HepG2 (cell line): ENCODE data around the gene BRMS1. TPM values are rescaled to one million over a fixed set of nuclear protein-coding genes. Genes with fewer than 3 reads are reported as not detected.

Source experiments
- BHLHE40 ChIP-seq: IDR thresholded peaks from 2 replicates; pipeline ENCODE4 v1.6.1; 2011; ENCODE audit warnings: low read length, improper control_type of control experiment
- HOXA3 ChIP-seq: sonication (generic); formaldehyde crosslinking; IDR thresholded peaks from 2 replicates; pipeline ENCODE4 v1.5.0; 2020; ENCODE audit warnings: missing genetic modification reagents
- HOXD1 ChIP-seq: sonication (generic); formaldehyde crosslinking; IDR thresholded peaks from 2 replicates; pipeline ENCODE4 v1.5.0; 2020; ENCODE audit warnings: missing genetic modification reagents
- PITX1 ChIP-seq: sonication (generic); formaldehyde crosslinking; IDR thresholded peaks from 2 replicates; pipeline ENCODE4 v1.5.1; 2020; ENCODE audit warnings: mild to moderate bottlenecking, missing genetic modification reagents
- POLR2A ChIP-seq, 2 experiments: IDR thresholded peaks; 2 replicates each; pipeline ENCODE4 v1.6.1; 2011; ENCODE audit warnings: low read depth in 2 of 2, low read length in 2 of 2, mild to moderate bottlenecking in 1 of 2, moderate library complexity in 1 of 2; ENCODE audit not compliant: insufficient read depth in 1 of 2
- SKI ChIP-seq: fragments of 450-650 bp; IDR thresholded peaks from one replicate; pipeline ENCODE4 v1.6.1; 2018; ENCODE audit warnings: mild to moderate bottlenecking; ENCODE audit not compliant: partially characterized antibody
- SNAPC2 ChIP-seq: sonication (generic); formaldehyde crosslinking; IDR thresholded peaks from 2 replicates; pipeline ENCODE4 v1.8.1; 2022; ENCODE audit warnings: mild to moderate bottlenecking, missing genetic modification reagents
- TEAD2 ChIP-seq: sonication (generic); formaldehyde crosslinking; IDR thresholded peaks from 2 replicates; pipeline ENCODE4 v1.9.0; 2021; ENCODE audit warnings: missing genetic modification reagents
- ZNF138 ChIP-seq: sonication (generic); formaldehyde crosslinking; IDR thresholded peaks from 2 replicates; pipeline ENCODE4 v1.5.0; 2020; ENCODE audit warnings: mild to moderate bottlenecking, low read depth, missing genetic modification reagents
- ZNF772 ChIP-seq: sonication (generic); formaldehyde crosslinking; IDR thresholded peaks from 2 replicates; pipeline ENCODE4 v1.5.0; 2020; ENCODE audit warnings: mild to moderate bottlenecking, missing genetic modification reagents
- polyA plus RNA-seq, 8 experiments: library from polyadenylated mRNA; depleted of rRNA in 3 of 8; stranded (reverse) in 7 of 8; unstranded in 1 of 8; fragments of >200 nt; fragmentation: Illumina TruSeq in 4 of 8; extraction: Trizol in 4 of 8; gene quantifications; 2 replicates each; pipeline versions ENCODE4 v1.2.1 to v1.2.3, GENCODE V29; 2011 to 2016; ENCODE audit warnings: low read depth in 4 of 8, missing spikeins in 1 of 8, mixed read lengths in 1 of 8; ENCODE audit not compliant: insufficient read depth in 1 of 8
- total RNA-seq, 5 experiments: library from RNA; depleted of rRNA; stranded (reverse); fragments of >200 nt; fragmentation: Illumina TruSeq; extraction: Trizol; gene quantifications; 2 replicates each; pipeline ENCODE4 v1.2.3, GENCODE V29; 2016; ENCODE audit warnings: low read depth in 1 of 5
- TF ChIP-seq, protein P1 (sequence below): sonication (generic); formaldehyde crosslinking; IDR thresholded peaks from 2 replicates; pipeline ENCODE4 v1.5.0; 2020; ENCODE audit warnings: mild to moderate bottlenecking, missing genetic modification reagents, borderline replicate concordance
- TF ChIP-seq, protein P2 (sequence below): sonication (generic); formaldehyde crosslinking; IDR thresholded peaks from 2 replicates; pipeline ENCODE4 v1.5.0; 2020; ENCODE audit warnings: missing genetic modification reagents
- TF ChIP-seq, protein P3 (sequence below): sonication (generic); formaldehyde crosslinking; IDR thresholded peaks from 2 replicates; pipeline ENCODE4 v1.5.1; 2020; ENCODE audit warnings: missing genetic modification reagents, mild to moderate bottlenecking, borderline replicate concordance
- TF ChIP-seq, protein P4 (sequence below), 2 experiments: sonication (generic) in 1 of 2; formaldehyde crosslinking in 1 of 2; IDR thresholded peaks; 2 replicates each; pipeline versions ENCODE4 v1.5.1 to v1.6.1; 2011 to 2020; ENCODE audit warnings: borderline replicate concordance in 1 of 2, low read depth in 1 of 2, low read length in 1 of 2, mild to moderate bottlenecking in 1 of 2, missing genetic modification reagents in 1 of 2, moderate library complexity in 1 of 2
- TF ChIP-seq, protein P5 (sequence below): IDR thresholded peaks from 2 replicates; pipeline ENCODE4 v1.6.1; 2016

The BRMS1 gene
- total and polyA plus RNA-seq, 2 of the 13 experiments (the other 11 are each of a cell fraction or from before 2014, with no cell fraction given), result 15.8 to 55.7 TPM

DNA sequence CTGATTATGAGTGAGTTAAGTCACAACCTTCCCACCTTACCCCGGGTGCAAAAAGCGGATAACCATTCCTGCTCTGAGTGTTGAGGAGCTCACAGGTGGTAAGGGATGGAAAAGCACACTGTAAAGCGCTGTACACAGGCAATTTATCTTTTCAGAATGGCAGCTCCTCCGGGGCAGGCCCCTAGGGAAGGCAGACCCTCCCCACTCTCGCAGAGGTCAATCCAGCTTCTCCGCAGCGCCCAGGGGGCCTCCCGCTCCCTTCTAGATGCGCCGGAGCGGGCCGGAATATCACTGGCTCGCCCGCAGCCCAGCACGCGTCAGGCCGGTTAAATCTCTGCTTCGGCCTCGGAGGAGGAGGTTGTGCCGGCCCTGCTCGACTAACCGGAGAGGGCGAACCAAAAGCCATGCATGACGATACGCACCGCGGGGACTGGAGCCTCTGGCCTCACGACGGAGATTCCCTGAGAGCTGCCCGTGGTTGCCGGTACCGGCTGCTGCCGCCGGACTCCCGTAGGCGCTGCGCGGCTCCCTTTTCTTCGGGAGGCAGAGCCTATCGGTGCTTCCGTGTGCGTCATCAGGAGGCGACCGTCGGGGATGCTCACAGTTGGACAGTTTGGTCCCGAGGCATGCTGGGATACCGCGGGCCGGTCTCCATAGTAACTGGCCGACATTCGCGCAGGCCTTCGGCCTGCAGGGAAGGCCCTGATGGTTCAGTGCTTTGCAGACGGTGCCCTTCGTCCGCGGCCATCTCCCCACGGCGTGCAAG is at the start of gene BRMS1 (continued):
- TF ChIP-seq, protein P1, sequence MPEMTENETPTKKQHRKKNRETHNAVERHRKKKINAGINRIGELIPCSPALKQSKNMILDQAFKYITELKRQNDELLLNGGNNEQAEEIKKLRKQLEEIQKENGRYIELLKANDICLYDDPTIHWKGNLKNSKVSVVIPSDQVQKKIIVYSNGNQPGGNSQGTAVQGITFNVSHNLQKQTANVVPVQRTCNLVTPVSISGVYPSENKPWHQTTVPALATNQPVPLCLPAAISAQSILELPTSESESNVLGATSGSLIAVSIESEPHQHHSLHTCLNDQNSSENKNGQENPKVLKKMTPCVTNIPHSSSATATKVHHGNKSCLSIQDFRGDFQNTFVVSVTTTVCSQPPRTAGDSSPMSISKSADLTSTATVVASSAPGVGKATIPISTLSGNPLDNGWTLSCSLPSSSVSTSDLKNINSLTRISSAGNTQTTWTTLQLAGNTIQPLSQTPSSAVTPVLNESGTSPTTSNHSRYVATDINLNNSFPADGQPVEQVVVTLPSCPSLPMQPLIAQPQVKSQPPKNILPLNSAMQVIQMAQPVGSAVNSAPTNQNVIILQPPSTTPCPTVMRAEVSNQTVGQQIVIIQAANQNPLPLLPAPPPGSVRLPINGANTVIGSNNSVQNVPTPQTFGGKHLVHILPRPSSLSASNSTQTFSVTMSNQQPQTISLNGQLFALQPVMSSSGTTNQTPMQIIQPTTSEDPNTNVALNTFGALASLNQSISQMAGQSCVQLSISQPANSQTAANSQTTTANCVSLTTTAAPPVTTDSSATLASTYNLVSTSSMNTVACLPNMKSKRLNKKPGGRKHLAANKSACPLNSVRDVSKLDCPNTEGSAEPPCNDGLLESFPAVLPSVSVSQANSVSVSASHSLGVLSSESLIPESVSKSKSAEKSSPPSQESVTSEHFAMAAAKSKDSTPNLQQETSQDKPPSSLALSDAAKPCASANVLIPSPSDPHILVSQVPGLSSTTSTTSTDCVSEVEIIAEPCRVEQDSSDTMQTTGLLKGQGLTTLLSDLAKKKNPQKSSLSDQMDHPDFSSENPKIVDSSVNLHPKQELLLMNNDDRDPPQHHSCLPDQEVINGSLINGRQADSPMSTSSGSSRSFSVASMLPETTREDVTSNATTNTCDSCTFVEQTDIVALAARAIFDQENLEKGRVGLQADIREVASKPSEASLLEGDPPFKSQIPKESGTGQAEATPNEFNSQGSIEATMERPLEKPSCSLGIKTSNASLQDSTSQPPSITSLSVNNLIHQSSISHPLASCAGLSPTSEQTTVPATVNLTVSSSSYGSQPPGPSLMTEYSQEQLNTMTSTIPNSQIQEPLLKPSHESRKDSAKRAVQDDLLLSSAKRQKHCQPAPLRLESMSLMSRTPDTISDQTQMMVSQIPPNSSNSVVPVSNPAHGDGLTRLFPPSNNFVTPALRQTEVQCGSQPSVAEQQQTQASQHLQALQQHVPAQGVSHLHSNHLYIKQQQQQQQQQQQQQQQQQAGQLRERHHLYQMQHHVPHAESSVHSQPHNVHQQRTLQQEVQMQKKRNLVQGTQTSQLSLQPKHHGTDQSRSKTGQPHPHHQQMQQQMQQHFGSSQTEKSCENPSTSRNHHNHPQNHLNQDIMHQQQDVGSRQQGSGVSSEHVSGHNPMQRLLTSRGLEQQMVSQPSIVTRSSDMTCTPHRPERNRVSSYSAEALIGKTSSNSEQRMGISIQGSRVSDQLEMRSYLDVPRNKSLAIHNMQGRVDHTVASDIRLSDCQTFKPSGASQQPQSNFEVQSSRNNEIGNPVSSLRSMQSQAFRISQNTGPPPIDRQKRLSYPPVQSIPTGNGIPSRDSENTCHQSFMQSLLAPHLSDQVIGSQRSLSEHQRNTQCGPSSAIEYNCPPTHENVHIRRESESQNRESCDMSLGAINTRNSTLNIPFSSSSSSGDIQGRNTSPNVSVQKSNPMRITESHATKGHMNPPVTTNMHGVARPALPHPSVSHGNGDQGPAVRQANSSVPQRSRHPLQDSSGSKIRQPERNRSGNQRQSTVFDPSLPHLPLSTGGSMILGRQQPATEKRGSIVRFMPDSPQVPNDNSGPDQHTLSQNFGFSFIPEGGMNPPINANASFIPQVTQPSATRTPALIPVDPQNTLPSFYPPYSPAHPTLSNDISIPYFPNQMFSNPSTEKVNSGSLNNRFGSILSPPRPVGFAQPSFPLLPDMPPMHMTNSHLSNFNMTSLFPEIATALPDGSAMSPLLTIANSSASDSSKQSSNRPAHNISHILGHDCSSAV (CRISPR knock-in tag), result no peak
- TF ChIP-seq, protein P2, sequence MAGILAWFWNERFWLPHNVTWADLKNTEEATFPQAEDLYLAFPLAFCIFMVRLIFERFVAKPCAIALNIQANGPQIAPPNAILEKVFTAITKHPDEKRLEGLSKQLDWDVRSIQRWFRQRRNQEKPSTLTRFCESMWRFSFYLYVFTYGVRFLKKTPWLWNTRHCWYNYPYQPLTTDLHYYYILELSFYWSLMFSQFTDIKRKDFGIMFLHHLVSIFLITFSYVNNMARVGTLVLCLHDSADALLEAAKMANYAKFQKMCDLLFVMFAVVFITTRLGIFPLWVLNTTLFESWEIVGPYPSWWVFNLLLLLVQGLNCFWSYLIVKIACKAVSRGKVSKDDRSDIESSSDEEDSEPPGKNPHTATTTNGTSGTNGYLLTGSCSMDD (CRISPR knock-in tag), result no peak
- no peak for TF ChIP-seq ZNF772 (CRISPR knock-in tag)
- peak; percentile 89 to 97 for TF ChIP-seq POLR2A (IDR thresholded peaks at IDR 0.05; ENCODE audit: insufficient read depth in 1 of 2, low read depth in 2 of 2, low read length in 2 of 2)
- TF ChIP-seq, protein P3, sequence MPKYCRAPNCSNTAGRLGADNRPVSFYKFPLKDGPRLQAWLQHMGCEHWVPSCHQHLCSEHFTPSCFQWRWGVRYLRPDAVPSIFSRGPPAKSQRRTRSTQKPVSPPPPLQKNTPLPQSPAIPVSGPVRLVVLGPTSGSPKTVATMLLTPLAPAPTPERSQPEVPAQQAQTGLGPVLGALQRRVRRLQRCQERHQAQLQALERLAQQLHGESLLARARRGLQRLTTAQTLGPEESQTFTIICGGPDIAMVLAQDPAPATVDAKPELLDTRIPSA (CRISPR knock-in tag), result no peak
- TF ChIP-seq, protein P4, sequence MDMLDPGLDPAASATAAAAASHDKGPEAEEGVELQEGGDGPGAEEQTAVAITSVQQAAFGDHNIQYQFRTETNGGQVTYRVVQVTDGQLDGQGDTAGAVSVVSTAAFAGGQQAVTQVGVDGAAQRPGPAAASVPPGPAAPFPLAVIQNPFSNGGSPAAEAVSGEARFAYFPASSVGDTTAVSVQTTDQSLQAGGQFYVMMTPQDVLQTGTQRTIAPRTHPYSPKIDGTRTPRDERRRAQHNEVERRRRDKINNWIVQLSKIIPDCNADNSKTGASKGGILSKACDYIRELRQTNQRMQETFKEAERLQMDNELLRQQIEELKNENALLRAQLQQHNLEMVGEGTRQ (IDR thresholded peaks at IDR 0.05; ENCODE audit: low read depth, low read length), result no peak
- TF ChIP-seq, protein P4 (CRISPR knock-in tag; IDR thresholded peaks at IDR 0.05; ENCODE audit: borderline replicate concordance), result no peak
- TF ChIP-seq SNAPC2 (CRISPR knock-in tag), result peak; percentile 79
- TF ChIP-seq SKI, result no peak
- TF ChIP-seq ZNF138 (CRISPR knock-in tag), result no peak
- TF ChIP-seq BHLHE40, result no peak
- TF ChIP-seq TEAD2 (CRISPR knock-in tag), result no peak
- peak; percentile 58; the same call in 1 of the 2 replicates for TF ChIP-seq PITX1 (CRISPR knock-in tag)
- TF ChIP-seq HOXA3 (CRISPR knock-in tag), result peak; percentile 96
- TF ChIP-seq HOXD1 (CRISPR knock-in tag), result no peak
- TF ChIP-seq, protein P5, sequence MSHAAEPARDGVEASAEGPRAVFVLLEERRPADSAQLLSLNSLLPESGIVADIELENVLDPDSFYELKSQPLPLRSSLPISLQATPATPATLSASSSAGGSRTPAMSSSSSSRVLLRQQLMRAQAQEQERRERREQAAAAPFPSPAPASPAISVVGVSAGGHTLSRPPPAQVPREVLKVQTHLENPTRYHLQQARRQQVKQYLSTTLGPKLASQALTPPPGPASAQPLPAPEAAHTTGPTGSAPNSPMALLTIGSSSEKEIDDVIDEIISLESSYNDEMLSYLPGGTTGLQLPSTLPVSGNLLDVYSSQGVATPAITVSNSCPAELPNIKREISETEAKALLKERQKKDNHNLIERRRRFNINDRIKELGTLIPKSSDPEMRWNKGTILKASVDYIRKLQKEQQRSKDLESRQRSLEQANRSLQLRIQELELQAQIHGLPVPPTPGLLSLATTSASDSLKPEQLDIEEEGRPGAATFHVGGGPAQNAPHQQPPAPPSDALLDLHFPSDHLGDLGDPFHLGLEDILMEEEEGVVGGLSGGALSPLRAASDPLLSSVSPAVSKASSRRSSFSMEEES, result 0 out of 2 replicates have a peak, but pooled peaks have one; percentile 45
